Ovary (tissue), 3 donors: Measurements from ENCODE around the gene RAB33A.

Experiments used
- EP300 ChIP-seq: sonication (generic); formaldehyde crosslinking; IDR thresholded peaks from one replicate; pipeline ENCODE4 v1.6.1; 2017; ENCODE audit warnings: antibody characterized with exemption
- POLR2A ChIP-seq: fragments of 450-650 bp; IDR thresholded peaks from one replicate; pipeline ENCODE4 v1.6.1; 2017; ENCODE audit warnings: antibody characterized with exemption, mild to moderate bottlenecking, moderate library complexity
- TF ChIP-seq, protein P1 (sequence below), 3 donors: fragments of 450-650 bp in 2 of 3; fragments of 200-600 bp in 1 of 3; IDR thresholded peaks; one replicate each; pipeline versions ENCODE4 v1.5.1 to v1.8.0; 2016 to 2022; ENCODE audit warnings: antibody characterized with exemption in 3 of 3, mild to moderate bottlenecking in 1 of 3
- donor health status: DM: no; HTN: no; CAD: no.

DNA sequence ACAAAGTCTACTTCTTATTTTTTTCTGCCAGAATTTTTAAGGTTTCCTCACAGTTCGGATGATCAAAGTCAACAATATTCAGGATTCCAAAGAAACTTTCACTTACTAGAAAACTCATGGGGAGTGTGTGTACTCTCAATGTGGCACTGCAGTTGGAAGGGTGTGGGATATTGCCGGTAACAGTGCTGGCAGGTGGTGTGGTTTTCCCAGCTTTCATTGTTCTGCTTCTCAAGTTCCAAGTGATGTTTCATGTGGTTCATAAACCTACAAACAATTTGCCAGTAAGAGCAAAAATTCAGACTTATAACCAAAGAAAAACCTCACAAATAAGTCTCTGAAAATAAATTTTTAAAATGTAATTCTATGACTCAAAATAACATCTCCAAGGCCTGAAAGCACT is 57.1 kb downstream of the RAB33A start:
- TF ChIP-seq, protein P1, sequence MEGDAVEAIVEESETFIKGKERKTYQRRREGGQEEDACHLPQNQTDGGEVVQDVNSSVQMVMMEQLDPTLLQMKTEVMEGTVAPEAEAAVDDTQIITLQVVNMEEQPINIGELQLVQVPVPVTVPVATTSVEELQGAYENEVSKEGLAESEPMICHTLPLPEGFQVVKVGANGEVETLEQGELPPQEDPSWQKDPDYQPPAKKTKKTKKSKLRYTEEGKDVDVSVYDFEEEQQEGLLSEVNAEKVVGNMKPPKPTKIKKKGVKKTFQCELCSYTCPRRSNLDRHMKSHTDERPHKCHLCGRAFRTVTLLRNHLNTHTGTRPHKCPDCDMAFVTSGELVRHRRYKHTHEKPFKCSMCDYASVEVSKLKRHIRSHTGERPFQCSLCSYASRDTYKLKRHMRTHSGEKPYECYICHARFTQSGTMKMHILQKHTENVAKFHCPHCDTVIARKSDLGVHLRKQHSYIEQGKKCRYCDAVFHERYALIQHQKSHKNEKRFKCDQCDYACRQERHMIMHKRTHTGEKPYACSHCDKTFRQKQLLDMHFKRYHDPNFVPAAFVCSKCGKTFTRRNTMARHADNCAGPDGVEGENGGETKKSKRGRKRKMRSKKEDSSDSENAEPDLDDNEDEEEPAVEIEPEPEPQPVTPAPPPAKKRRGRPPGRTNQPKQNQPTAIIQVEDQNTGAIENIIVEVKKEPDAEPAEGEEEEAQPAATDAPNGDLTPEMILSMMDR (IDR thresholded peaks at IDR 0.05): no peak
- no peak for TF ChIP-seq POLR2A
- no peak for TF ChIP-seq EP300
